Measurements from ENCODE around the gene CPS1.

CPS1 gene

GRCh38 chr2:210562502-210563080, 6.2 kb downstream of the CPS1 start:
- H3K4me2 ChIP-seq (ENCODE audit: low read depth, low read length, poor library complexity, severe bottlenecking): no peak overlapping the region
- H3K79me2 ChIP-seq (ENCODE audit: insufficient read depth, low read length): no peaks in the 10 kb centered on the region
- H3K4me3 ChIP-seq (ENCODE audit: insufficient read depth, low read length, poor library complexity, severe bottlenecking): no peak overlapping the region
- no peak overlapping the region for H3K9ac ChIP-seq (ENCODE audit: low read length)
- no peak overlapping the region for H3K27ac ChIP-seq (ENCODE audit: low read depth, low read length)
- H3K9me2 ChIP-seq (replicated peaks; ENCODE audit: insufficient read depth, low read length): no peaks in the 10 kb centered on the region
- H2AFZ ChIP-seq (ENCODE audit: low read depth, low read length, severe bottlenecking): no peak overlapping the region
- TF ChIP-seq EZH2phosphoT487 (conservative IDR thresholded peaks at IDR 0.05; ENCODE audit: low read length): no peak
- no peak for TF ChIP-seq CTCF (IDR thresholded peaks at IDR 0.05; ENCODE audit: insufficient read depth, low read length, poor library complexity, severe bottlenecking)
- no peaks in the 10 kb centered on the region for H3F3A ChIP-seq (ENCODE audit: insufficient read depth)
- no peaks in the 10 kb centered on the region for H4K20me1 ChIP-seq (ENCODE audit: low read depth, low read length)
- no peaks in the 10 kb centered on the region for H3K9me3 ChIP-seq (ENCODE audit: insufficient read depth, low read length)
- no peaks in the 10 kb centered on the region for H3K27me3 ChIP-seq (ENCODE audit: low read length)
- H3K36me3 ChIP-seq (ENCODE audit: low read length): no peaks in the 10 kb centered on the region

DNA sequence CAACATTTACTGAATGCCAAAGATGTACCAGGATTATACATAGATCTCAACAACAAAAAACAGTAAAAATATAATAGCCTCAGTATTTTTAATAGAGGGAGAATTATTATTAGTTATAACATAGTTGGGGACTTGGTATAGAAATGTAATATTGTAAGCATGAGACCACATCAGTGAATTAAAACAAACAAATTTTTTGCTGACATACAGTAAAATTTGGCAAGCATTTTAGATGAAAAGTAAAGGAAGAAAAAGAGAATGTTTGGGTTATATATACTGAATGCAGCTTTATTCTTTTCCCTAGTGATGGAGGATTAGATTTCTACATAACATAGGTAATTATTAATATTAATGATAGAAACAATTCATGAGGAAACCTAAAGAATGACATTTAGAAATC, 10.9 kb downstream of the CPS1 start:
- Histone ChIP-seq H3F3A (ENCODE audit: insufficient read depth) (no peaks in the 10 kb centered on the region), H3K9ac (ENCODE audit: low read length) (no peak overlapping the region), H2AFZ (ENCODE audit: low read depth, low read length, severe bottlenecking) (no peak overlapping the region), H3K79me2 (ENCODE audit: insufficient read depth, low read length) (no peaks in the 10 kb centered on the region), H3K9me3 (ENCODE audit: insufficient read depth, low read length) (no peaks in the 10 kb centered on the region), H3K9me2 (replicated peaks; ENCODE audit: insufficient read depth, low read length) (no peaks in the 10 kb centered on the region), H3K4me3 (ENCODE audit: insufficient read depth, low read length, poor library complexity, severe bottlenecking) (no peak overlapping the region), H3K27me3 (ENCODE audit: low read length) (no peaks in the 10 kb centered on the region), H3K4me2 (ENCODE audit: low read depth, low read length, poor library complexity, severe bottlenecking) (no peak overlapping the region), H3K36me3 (ENCODE audit: low read length) (no peaks in the 10 kb centered on the region), H3K27ac (ENCODE audit: low read depth, low read length) (no peak overlapping the region), H4K20me1 (ENCODE audit: low read depth, low read length) (no peaks in the 10 kb centered on the region)
- no peak for TF ChIP-seq CTCF (IDR thresholded peaks at IDR 0.05; ENCODE audit: insufficient read depth, low read length, poor library complexity, severe bottlenecking)
- no peak for TF ChIP-seq EZH2phosphoT487 (conservative IDR thresholded peaks at IDR 0.05; ENCODE audit: low read length)

DNA sequence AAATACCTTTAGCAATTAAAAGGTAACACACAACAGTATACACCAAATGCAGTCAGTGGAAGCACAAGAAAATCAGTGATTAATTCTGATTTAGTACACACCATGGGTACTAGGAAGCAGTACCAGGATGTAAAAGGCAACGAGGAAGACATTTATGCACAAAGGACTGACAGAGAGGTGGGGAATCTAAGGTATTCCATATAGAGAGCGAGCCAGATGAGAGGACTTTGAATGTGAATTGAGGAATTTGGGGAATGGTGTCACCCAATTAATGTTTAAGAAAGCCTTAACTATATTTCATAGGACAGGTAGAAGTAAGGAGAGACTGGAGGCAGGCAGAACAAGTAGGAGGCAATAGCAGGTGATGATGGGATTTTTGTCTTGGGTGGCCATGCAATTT, 11.7 kb downstream of the CPS1 start:
- Histone ChIP-seq H3K79me2 (ENCODE audit: insufficient read depth, low read length) (no peaks in the 10 kb centered on the region), H3K4me2 (ENCODE audit: low read depth, low read length, poor library complexity, severe bottlenecking) (no peak overlapping the region), H3F3A (ENCODE audit: insufficient read depth) (no peaks in the 10 kb centered on the region), H3K9me2 (replicated peaks; ENCODE audit: insufficient read depth, low read length) (no peaks in the 10 kb centered on the region), H2AFZ (ENCODE audit: low read depth, low read length, severe bottlenecking) (no peak overlapping the region), H3K4me3 (ENCODE audit: insufficient read depth, low read length, poor library complexity, severe bottlenecking) (no peak overlapping the region), H4K20me1 (ENCODE audit: low read depth, low read length) (no peaks in the 10 kb centered on the region), H3K27me3 (ENCODE audit: low read length) (no peaks in the 10 kb centered on the region), H3K27ac (ENCODE audit: low read depth, low read length) (no peak overlapping the region), H3K9ac (ENCODE audit: low read length) (no peak overlapping the region), H3K9me3 (ENCODE audit: insufficient read depth, low read length) (no peaks in the 10 kb centered on the region), H3K36me3 (ENCODE audit: low read length) (no peaks in the 10 kb centered on the region)
- TF ChIP-seq EZH2phosphoT487 (conservative IDR thresholded peaks at IDR 0.05; ENCODE audit: low read length): no peak
- TF ChIP-seq CTCF (IDR thresholded peaks at IDR 0.05; ENCODE audit: insufficient read depth, low read length, poor library complexity, severe bottlenecking): no peak

Measured in SU-DHL-6 (cell line).